HepG2 (cell line): ENCODE results near the gene SLC28A1. TPM values are rescaled to one million over a fixed set of nuclear protein-coding genes. Genes with fewer than 3 reads are reported as not detected.

Experiments
- ATAC-seq: fragments of 200-7000 bp; cut with Tn5 transposase; 3 replicates; pipeline ENCODE4 v1.9.1; 2020; ENCODE audit warnings: mild to moderate bottlenecking, moderate library complexity
- BruUV-seq: library from RNA; stranded (reverse); fragments of 400-500 nt; replicated peaks from 2 replicates; lab custom pipeline; 2021; lab: Mats Ljungman, UMichigan
- CTCF ChIA-PET: fragments of 300-600 bp; formaldehyde crosslinking; extraction: SDS; loops from one replicate; lab custom pipeline; 2021; ENCODE audit warnings: low total read pairs, inconsistent platforms, low intra/inter-chr PET ratio; lab: Yijun Ruan, JAX
- POLR2A ChIA-PET: fragments of 350-600 bp; sonication (Branson Sonifier 250); formaldehyde crosslinking; loops from one replicate; lab custom pipeline; 2020; ENCODE audit warnings: antibody characterized with exemption, inconsistent platforms; lab: Yijun Ruan, JAX
- DNase-seq: peaks from one replicate; pipeline ENCODE4 v3.0.0-alpha.2; 2015; ENCODE audit warnings: low spot score
- FAIRE-seq: peaks from 3 replicates; lab custom pipeline; 2011; peaks lifted over from hg19 to GRCh38; lab: Jason Lieb, UNC
- H2AFZ ChIP-seq: one replicate; pipeline ENCODE4 v1.6.1; 2011; ENCODE audit warnings: low read length, inconsistent platforms
- H3K27ac ChIP-seq: fragments of 300-600 bp; 3 replicates; pipeline ENCODE4 v1.8.0; 2011; ENCODE audit warnings: mixed run types, mild to moderate bottlenecking, mixed read lengths, low read length, inconsistent platforms; ENCODE audit not compliant: insufficient read depth; ENCODE audit errors: extremely low read length
- H3K27me3 ChIP-seq, 2 experiments: fragments of 200-600 bp in 1 of 2; 2 replicates in 1 of 2; 3 replicates in 1 of 2; pipeline versions ENCODE4 v1.6.0 to v1.8.0; 2011; ENCODE audit warnings: low read length in 2 of 2, mild to moderate bottlenecking in 2 of 2, moderate library complexity in 2 of 2, inconsistent platforms in 1 of 2; ENCODE audit not compliant: insufficient read depth in 2 of 2, control insufficient read depth in 1 of 2
- H3K36me3 ChIP-seq, 2 experiments: fragments of 200-600 bp in 1 of 2; replicated peaks in 1 of 2; 2 replicates in 1 of 2; 3 replicates in 1 of 2; pipeline versions ENCODE4 v1.5.1 to v1.8.0; 2011; ENCODE audit warnings: low read length in 2 of 2, inconsistent platforms in 1 of 2; ENCODE audit not compliant: insufficient read depth in 2 of 2, control insufficient read depth in 1 of 2
- H3K4me1 ChIP-seq: 2 replicates; pipeline ENCODE4 v1.5.1; 2012; ENCODE audit warnings: low read length, inconsistent platforms; ENCODE audit not compliant: insufficient read depth
- H3K4me2 ChIP-seq: 2 replicates; pipeline ENCODE4 v1.6.0; 2011; ENCODE audit warnings: low read depth, low read length, inconsistent platforms
- H3K4me3 ChIP-seq, 3 experiments: fragments of 200-600 bp in 1 of 3; sonication (generic), shearing (Covaris generic) in 1 of 3; replicated peaks in 1 of 3; 2 replicates each; pipeline ENCODE4 v1.5.1; 2011 to 2016; ENCODE audit warnings: low read length in 3 of 3, inconsistent platforms in 2 of 3, low read depth in 2 of 3, mild to moderate bottlenecking in 2 of 3, control low read depth in 1 of 3, mixed read lengths in 1 of 3; ENCODE audit not compliant: insufficient read depth in 1 of 3
- H3K79me2 ChIP-seq: one replicate; pipeline ENCODE4 v1.6.1; 2011; ENCODE audit warnings: low read length, inconsistent platforms; ENCODE audit not compliant: insufficient read depth
- H3K9ac ChIP-seq: 2 replicates; pipeline ENCODE4 v1.6.0; 2011; ENCODE audit warnings: mild to moderate bottlenecking, low read depth, low read length, inconsistent platforms; ENCODE audit not compliant: insufficient read depth
- H3K9me3 ChIP-seq: 2 replicates; pipeline ENCODE4 v1.5.1; 2012; ENCODE audit warnings: mild to moderate bottlenecking, low read length
- H4K20me1 ChIP-seq: 2 replicates; pipeline ENCODE4 v1.6.0; 2011; ENCODE audit warnings: inconsistent platforms, mild to moderate bottlenecking, low read length, moderate library complexity; ENCODE audit not compliant: insufficient read depth
- ATF1 ChIP-seq: IDR thresholded peaks from 2 replicates; pipeline ENCODE4 v1.6.1; 2016; ENCODE audit warnings: mild to moderate bottlenecking, control low read depth
- CEBPB ChIP-seq: IDR thresholded peaks from 2 replicates; pipeline ENCODE4 v1.6.1; 2011; ENCODE audit warnings: low read depth, low read length, improper control_type of control experiment, borderline replicate concordance
- FOXO1 ChIP-seq: sonication (generic); formaldehyde crosslinking; IDR thresholded peaks from 2 replicates; pipeline ENCODE4 v1.4.0; 2020; ENCODE audit warnings: missing genetic modification reagents
- IRF2 ChIP-seq: IDR thresholded peaks from 2 replicates; pipeline ENCODE4 v1.6.1; 2018; ENCODE audit warnings: missing genetic modification reagents, missing compliant biosample characterization
- SETDB1 ChIP-seq: sonication (generic); formaldehyde crosslinking; IDR thresholded peaks from 2 replicates; pipeline ENCODE4 v1.5.1; 2020; ENCODE audit warnings: missing genetic modification reagents, mild to moderate bottlenecking, borderline replicate concordance
- SP1 ChIP-seq, 2 experiments: fragments of 450-650 bp in 1 of 2; sonication (generic) in 1 of 2; formaldehyde crosslinking in 1 of 2; IDR thresholded peaks; 2 replicates each; pipeline versions ENCODE4 v1.4.0 to v1.6.1; 2016 to 2020; ENCODE audit warnings: missing genetic modification reagents in 1 of 2
- TCF12 ChIP-seq, 2 experiments: fragments of 450-650 bp in 1 of 2; sonication (generic) in 1 of 2; formaldehyde crosslinking in 1 of 2; IDR thresholded peaks; 2 replicates each; pipeline versions ENCODE4 v1.6.1 to v1.8.0; 2017 to 2022; ENCODE audit warnings: antibody characterized with exemption in 1 of 2, mild to moderate bottlenecking in 1 of 2, missing genetic modification reagents in 1 of 2, moderate library complexity in 1 of 2
- TCF7 ChIP-seq: sonication (generic); IDR thresholded peaks from 2 replicates; pipeline ENCODE4 v1.6.1; 2016; ENCODE audit warnings: antibody characterized with exemption, low read depth
- ZC3H13 ChIP-seq: sonication (generic); formaldehyde crosslinking; IDR thresholded peaks from 2 replicates; pipeline ENCODE4 v1.8.1; 2023; ENCODE audit warnings: mild to moderate bottlenecking, missing genetic modification reagents, moderate library complexity
- ZNF235 ChIP-seq: sonication (generic); formaldehyde crosslinking; IDR thresholded peaks from 2 replicates; pipeline ENCODE4 v1.8.1; 2023; ENCODE audit warnings: mild to moderate bottlenecking, missing genetic modification reagents, borderline replicate concordance
- ZNF280B ChIP-seq: sonication (generic); formaldehyde crosslinking; IDR thresholded peaks from 2 replicates; pipeline ENCODE4 v1.5.0; 2020; ENCODE audit warnings: missing genetic modification reagents, mild to moderate bottlenecking, borderline replicate concordance
- ZNF616 ChIP-seq: sonication (generic); formaldehyde crosslinking; IDR thresholded peaks from 2 replicates; pipeline ENCODE4 v1.5.0; 2020; ENCODE audit warnings: low read depth, mild to moderate bottlenecking, missing genetic modification reagents
- WGBS: methylation state at CpG from one replicate; pipeline ENCODE4 v1.1.6; 2017; ENCODE audit warnings: low lambda C conversion rate; 5-methylcytosine and 5-hydroxymethylcytosine counted together
- in situ Hi-C: cut with HindIII; loops from 2 replicates; pipeline ENCODE4 v1.10.0; 2017; ENCODE audit warnings: low pct_unique_long_range_greater_than_20kb; ENCODE audit not compliant: extremely low pct_ligation_motif_present
- intact Hi-C: fragments of 100-400 bp; cut with micrococcal nuclease; formaldehyde crosslinking; loops from one replicate; pipeline ENCODE4 v1.10.0; 2022; ENCODE audit not compliant: unreplicated experiment
- polyA plus RNA-seq, 8 experiments: library from polyadenylated mRNA; depleted of rRNA in 3 of 8; stranded (reverse) in 7 of 8; unstranded in 1 of 8; fragments of >200 nt; fragmentation: Illumina TruSeq in 4 of 8; extraction: Trizol in 4 of 8; gene quantifications; 2 replicates each; pipeline versions ENCODE4 v1.2.1 to v1.2.3, GENCODE V29; 2011 to 2016; ENCODE audit warnings: low read depth in 4 of 8, missing spikeins in 1 of 8, mixed read lengths in 1 of 8; ENCODE audit not compliant: insufficient read depth in 1 of 8
- total RNA-seq, 5 experiments: library from RNA; depleted of rRNA; stranded (reverse); fragments of >200 nt; fragmentation: Illumina TruSeq; extraction: Trizol; gene quantifications; 2 replicates each; pipeline ENCODE4 v1.2.3, GENCODE V29; 2016; ENCODE audit warnings: low read depth in 1 of 5

SLC28A1 gene
- total and polyA plus RNA-seq, 2 of the 13 experiments (the other 11 are each of a cell fraction or from before 2014, with no cell fraction given): 0.31 to 5.8 TPM

DNA sequence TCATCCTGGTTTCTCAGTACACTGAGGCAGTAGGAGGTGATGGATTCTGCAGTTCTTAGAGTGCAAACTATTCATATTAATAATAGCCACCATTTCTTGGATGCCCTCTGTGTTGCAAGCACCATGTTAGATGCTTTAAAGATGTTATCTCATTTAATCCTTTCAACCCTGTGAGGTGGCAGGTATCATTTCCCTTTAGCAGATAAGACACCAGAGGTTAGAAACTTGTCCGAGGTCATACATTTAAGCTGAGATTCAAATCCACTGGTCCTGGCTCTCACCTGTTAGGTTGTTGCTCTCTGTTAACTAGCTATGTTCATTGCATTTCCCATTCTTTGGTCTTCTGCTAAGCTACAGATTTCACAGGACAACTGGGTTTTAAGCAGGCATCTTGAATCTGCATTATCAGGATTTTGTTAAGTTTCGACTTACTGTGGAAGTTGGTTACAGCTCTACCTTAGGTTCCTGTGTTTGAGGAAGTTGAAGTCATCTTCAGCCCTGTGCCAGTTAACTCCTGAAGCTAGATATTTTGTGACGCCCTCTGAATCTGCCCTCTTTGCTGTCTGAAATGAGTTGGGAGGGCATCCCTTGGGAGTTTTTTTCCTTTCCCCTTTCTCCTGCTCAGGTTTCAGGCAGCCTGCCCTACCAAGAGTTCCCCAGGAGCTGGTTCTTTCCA is 103.6 kb downstream of the SLC28A1 start:
- no peak for TF ChIP-seq ATF1 (CRISPR knock-in tag)
- no peak for TF ChIP-seq FOXO1 (CRISPR knock-in tag)
- no peak for TF ChIP-seq IRF2 (CRISPR knock-in tag)
- TF ChIP-seq TCF7: no peak
- no peak for TF ChIP-seq TCF12 (IDR thresholded peaks at IDR 0.05)
- no peak for TF ChIP-seq TCF12 (CRISPR knock-in tag; IDR thresholded peaks at IDR 0.05)
- Histone ChIP-seq H3K79me2 (peaks cover 99% of the 10 kb centered on the region), H3K4me2 (no peak overlapping the region), H3K9me3 (no peaks in the 10 kb centered on the region), H3K27me3 (no peaks in the 10 kb centered on the region), H3K4me3 (no peak overlapping the region), H3K27ac (no peak overlapping the region), H2AFZ (no peak overlapping the region), H4K20me1 (peaks cover 28% of the 10 kb centered on the region), H3K36me3 (peaks cover 0 to 2% of the 10 kb centered on the region in 2 experiments; a peak in 1 of 5 replicates), H3K4me1 (peaks cover 64% of the 10 kb centered on the region), H3K9ac (no peak overlapping the region)
- ChIA-PET CTCF (no interaction called here), POLR2A (no interaction called here)
- BruUV-seq: no TSS peak
- no peak for FAIRE-seq
- DNase-seq: no peak
- 99% methylated on average over 3 of the region's 3 CpGs for WGBS
- intact Hi-C loops: no loop called here
- in situ Hi-C loops: no loop called here
- no peak for ATAC-seq

GRCh38 chr15:84988909-84989644 is 104.6 kb downstream of the SLC28A1 start:
- no peak overlapping the region for H3K4me2 ChIP-seq
- in situ Hi-C loops (no loop called here), intact Hi-C loops (no loop called here)
- H3K9me3 ChIP-seq: no peaks in the 10 kb centered on the region
- CTCF ChIA-PET: no interaction called here
- no peaks in the 10 kb centered on the region for H3K27me3 ChIP-seq
- H3K4me1 ChIP-seq: peaks cover 58% of the 10 kb centered on the region
- no peak overlapping the region for H2AFZ ChIP-seq
- WGBS: 69% methylated on average over 2 of the region's 2 CpGs
- POLR2A ChIA-PET: no interaction called here
- no peak overlapping the region for H3K9ac ChIP-seq
- H4K20me1 ChIP-seq: peaks cover 23% of the 10 kb centered on the region
- H3K27ac ChIP-seq: no peak overlapping the region
- H3K36me3 ChIP-seq: peaks cover 0 to 2% of the 10 kb centered on the region in 2 experiments; a peak in 1 of 5 replicates
- BruUV-seq: no TSS peak
- no peak for DNase-seq
- H3K79me2 ChIP-seq: peaks cover 95% of the 10 kb centered on the region
- no peak for TF ChIP-seq ZNF235 (CRISPR knock-in tag)
- TF ChIP-seq SETDB1 (CRISPR knock-in tag): no peak
- TF ChIP-seq ZNF280B (CRISPR knock-in tag): no peak
- TF ChIP-seq ZNF616 (CRISPR knock-in tag): no peak
- no peak for TF ChIP-seq SP1 (IDR thresholded peaks at IDR 0.05)
- TF ChIP-seq SP1 (CRISPR knock-in tag; IDR thresholded peaks at IDR 0.05): no peak
- no peak for TF ChIP-seq CEBPB
- TF ChIP-seq ZC3H13 (CRISPR knock-in tag): no peak
- no peak overlapping the region for H3K4me3 ChIP-seq
- no peak for ATAC-seq
- no peak for FAIRE-seq
